Upper lobe of right lung (tissue), 1 donor: ENCODE measurements around the gene MYH2. TPM values are rescaled to one million over a fixed set of nuclear protein-coding genes. Genes with fewer than 3 reads are reported as not detected.

Experiments
- ATAC-seq: fragments of 200-7000 bp; cut with Tn5 transposase; one replicate; pipeline ENCODE4 v1.9.1; 2020; ENCODE audit warnings: mild to moderate bottlenecking, moderate library complexity
- DNase-seq: peaks from one replicate; pipeline ENCODE4 v3.0.0-alpha.2; 2020
- H3K27ac ChIP-seq: fragments of 200-600 bp; one replicate; pipeline ENCODE4 v1.8.0; 2022
- H3K27me3 ChIP-seq: fragments of 200-600 bp; one replicate; pipeline ENCODE4 v1.8.0; 2022; ENCODE audit warnings: mild to moderate bottlenecking
- H3K36me3 ChIP-seq: fragments of 200-600 bp; one replicate; pipeline ENCODE4 v1.8.0; 2022
- H3K4me1 ChIP-seq: fragments of 200-600 bp; one replicate; pipeline ENCODE4 v1.8.0; 2022
- H3K4me3 ChIP-seq: fragments of 200-600 bp; one replicate; pipeline ENCODE4 v1.8.0; 2022; ENCODE audit warnings: mild to moderate bottlenecking
- H3K9me3 ChIP-seq: fragments of 200-600 bp; one replicate; pipeline ENCODE4 v1.8.0; 2022
- intact Hi-C: fragments of 100-400 bp; cut with DNase I; formaldehyde crosslinking; loops from one replicate; pipeline ENCODE4 v1.11.0; 2022
- total RNA-seq: library from RNA; stranded (reverse); fragmentation: NEBNext Ultra II Directional; extraction: Animal tissue kit (Norgen Biotek cat#: 25700); gene quantifications from one replicate; pipeline ENCODE4 v1.2.1, GENCODE V29; 2021
- TF ChIP-seq, protein P1 (sequence below): fragments of 200-600 bp; IDR thresholded peaks from one replicate; pipeline ENCODE4 v1.8.0; 2022; ENCODE audit warnings: antibody characterized with exemption
- donor health status: DM: no; HTN: yes; CAD: no; lungs with severe emphysema.

Gene MYH2
- total RNA-seq, 1 donor from 2014 or later, result 1.0 TPM

- no peak for DNase-seq
- no peaks in the 10 kb centered on the region for H3K27me3 ChIP-seq
- TF ChIP-seq, protein P1, sequence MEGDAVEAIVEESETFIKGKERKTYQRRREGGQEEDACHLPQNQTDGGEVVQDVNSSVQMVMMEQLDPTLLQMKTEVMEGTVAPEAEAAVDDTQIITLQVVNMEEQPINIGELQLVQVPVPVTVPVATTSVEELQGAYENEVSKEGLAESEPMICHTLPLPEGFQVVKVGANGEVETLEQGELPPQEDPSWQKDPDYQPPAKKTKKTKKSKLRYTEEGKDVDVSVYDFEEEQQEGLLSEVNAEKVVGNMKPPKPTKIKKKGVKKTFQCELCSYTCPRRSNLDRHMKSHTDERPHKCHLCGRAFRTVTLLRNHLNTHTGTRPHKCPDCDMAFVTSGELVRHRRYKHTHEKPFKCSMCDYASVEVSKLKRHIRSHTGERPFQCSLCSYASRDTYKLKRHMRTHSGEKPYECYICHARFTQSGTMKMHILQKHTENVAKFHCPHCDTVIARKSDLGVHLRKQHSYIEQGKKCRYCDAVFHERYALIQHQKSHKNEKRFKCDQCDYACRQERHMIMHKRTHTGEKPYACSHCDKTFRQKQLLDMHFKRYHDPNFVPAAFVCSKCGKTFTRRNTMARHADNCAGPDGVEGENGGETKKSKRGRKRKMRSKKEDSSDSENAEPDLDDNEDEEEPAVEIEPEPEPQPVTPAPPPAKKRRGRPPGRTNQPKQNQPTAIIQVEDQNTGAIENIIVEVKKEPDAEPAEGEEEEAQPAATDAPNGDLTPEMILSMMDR, result no peak
- no peaks in the 10 kb centered on the region for H3K9me3 ChIP-seq
- intact Hi-C loops, result no loop called here
- H3K27ac ChIP-seq, result no peak overlapping the region
- ATAC-seq, result no peak
- no peaks in the 10 kb centered on the region for H3K4me1 ChIP-seq
- no peak overlapping the region for H3K4me3 ChIP-seq
- H3K36me3 ChIP-seq, result no peaks in the 10 kb centered on the region
These were observed 22.9 kb downstream of the MYH2 start for GRCh38 chr17:10526517-10526916.

- no peak for DNase-seq
- TF ChIP-seq, protein P1, result no peak
- H3K27me3 ChIP-seq, result no peaks in the 10 kb centered on the region
- H3K4me3 ChIP-seq, result no peak overlapping the region
- no peak for ATAC-seq
- intact Hi-C loops, result no loop called here
- H3K9me3 ChIP-seq, result no peaks in the 10 kb centered on the region
- no peaks in the 10 kb centered on the region for H3K36me3 ChIP-seq
- H3K4me1 ChIP-seq, result no peaks in the 10 kb centered on the region
- no peak overlapping the region for H3K27ac ChIP-seq
These were observed 26.4 kb downstream of the MYH2 start for GRCh38 chr17:10523064-10523463.

DNA sequence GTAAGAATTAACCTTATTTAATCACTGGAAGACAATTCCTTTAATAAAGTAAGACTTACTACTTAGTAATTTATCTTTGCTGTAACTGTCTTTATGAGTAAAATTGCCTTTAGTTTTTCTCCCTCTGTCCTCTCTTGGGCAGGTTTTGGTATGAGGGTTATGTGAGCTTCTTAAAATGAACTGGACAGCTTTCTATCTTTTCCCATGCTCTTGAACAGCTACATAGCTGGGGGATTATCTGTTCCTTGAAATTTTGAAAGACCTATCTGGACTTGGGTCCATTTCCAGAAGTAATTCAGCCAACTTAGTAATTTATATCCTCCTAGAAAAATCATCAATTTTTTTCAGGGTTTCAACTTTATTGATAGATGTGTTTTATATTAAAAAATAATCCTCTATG lies 27.5 kb downstream of the MYH2 start:
- TF ChIP-seq, protein P1, result no peak
- H3K36me3 ChIP-seq, result no peaks in the 10 kb centered on the region
- intact Hi-C loops, result no loop called here
- H3K27me3 ChIP-seq, result no peaks in the 10 kb centered on the region
- no peaks in the 10 kb centered on the region for H3K4me1 ChIP-seq
- H3K4me3 ChIP-seq, result no peak overlapping the region
- H3K9me3 ChIP-seq, result no peaks in the 10 kb centered on the region
- ATAC-seq (no peak), DNase-seq (no peak)
- no peak overlapping the region for H3K27ac ChIP-seq

GRCh38 chr17:10518271-10519037 lies 31.0 kb downstream of the MYH2 start, which contains the start of gene MYH1:
Gene MYH1 (minus strand): TSS chr17:10518542. CDS start chr17:10516642, 1,900 bp downstream.
- TF ChIP-seq, protein P1, result no peak
- no peaks in the 10 kb centered on the region for H3K27me3 ChIP-seq
- ATAC-seq (no peak), DNase-seq (no peak)
- no peaks in the 10 kb centered on the region for H3K4me1 ChIP-seq
- no peak within 1 kb of the TSS for H3K4me3 ChIP-seq
- H3K36me3 ChIP-seq, result no peaks in the 10 kb centered on the region
- H3K27ac ChIP-seq, result no peak within 1 kb of the TSS
- intact Hi-C loops, result no loop called here
- no peaks in the 10 kb centered on the region for H3K9me3 ChIP-seq

GRCh38 chr17:10516638-10517037 lies 32.8 kb downstream of the MYH2 start:
- intact Hi-C loops, result no loop called here
- Histone ChIP-seq H3K27me3 (no peaks in the 10 kb centered on the region), H3K4me3 (no peak overlapping the region), H3K9me3 (no peaks in the 10 kb centered on the region), H3K36me3 (no peaks in the 10 kb centered on the region), H3K27ac (no peak overlapping the region), H3K4me1 (no peaks in the 10 kb centered on the region)
- DNase-seq, result no peak
- ATAC-seq, result no peak
- TF ChIP-seq, protein P1, result no peak
